Upper lobe of right lung (tissue), 1 donor: ENCODE data around the gene FOXR1. TPM values are rescaled to one million over a fixed set of nuclear protein-coding genes. Genes with fewer than 3 reads are reported as not detected.

ENCODE experiments used
- ATAC-seq: fragments of 200-7000 bp; cut with Tn5 transposase; one replicate; pipeline ENCODE4 v1.9.1; 2020; ENCODE audit warnings: mild to moderate bottlenecking, moderate library complexity
- DNase-seq: peaks from one replicate; pipeline ENCODE4 v3.0.0-alpha.2; 2020
- H3K27ac ChIP-seq: fragments of 200-600 bp; one replicate; pipeline ENCODE4 v1.8.0; 2022
- H3K27me3 ChIP-seq: fragments of 200-600 bp; one replicate; pipeline ENCODE4 v1.8.0; 2022; ENCODE audit warnings: mild to moderate bottlenecking
- H3K36me3 ChIP-seq: fragments of 200-600 bp; one replicate; pipeline ENCODE4 v1.8.0; 2022
- H3K4me1 ChIP-seq: fragments of 200-600 bp; one replicate; pipeline ENCODE4 v1.8.0; 2022
- H3K4me3 ChIP-seq: fragments of 200-600 bp; one replicate; pipeline ENCODE4 v1.8.0; 2022; ENCODE audit warnings: mild to moderate bottlenecking
- H3K9me3 ChIP-seq: fragments of 200-600 bp; one replicate; pipeline ENCODE4 v1.8.0; 2022
- intact Hi-C: fragments of 100-400 bp; cut with DNase I; formaldehyde crosslinking; loops from one replicate; pipeline ENCODE4 v1.11.0; 2022
- total RNA-seq: library from RNA; stranded (reverse); fragmentation: NEBNext Ultra II Directional; extraction: Animal tissue kit (Norgen Biotek cat#: 25700); gene quantifications from one replicate; pipeline ENCODE4 v1.2.1, GENCODE V29; 2021
- TF ChIP-seq, protein P1 (sequence below): fragments of 200-600 bp; IDR thresholded peaks from one replicate; pipeline ENCODE4 v1.8.0; 2022; ENCODE audit warnings: antibody characterized with exemption
- donor health status: DM: no; HTN: yes; CAD: no; lungs with severe emphysema.

Gene FOXR1
- total RNA-seq, 1 donor from 2014 or later: not detected

GRCh38 chr11:118924591-118925585 lies 46.7 kb upstream of the FOXR1 start:
- DNase-seq (peak; percentile 82), ATAC-seq (no peak)
- intact Hi-C loops: no loop called here
- TF ChIP-seq, protein P1, sequence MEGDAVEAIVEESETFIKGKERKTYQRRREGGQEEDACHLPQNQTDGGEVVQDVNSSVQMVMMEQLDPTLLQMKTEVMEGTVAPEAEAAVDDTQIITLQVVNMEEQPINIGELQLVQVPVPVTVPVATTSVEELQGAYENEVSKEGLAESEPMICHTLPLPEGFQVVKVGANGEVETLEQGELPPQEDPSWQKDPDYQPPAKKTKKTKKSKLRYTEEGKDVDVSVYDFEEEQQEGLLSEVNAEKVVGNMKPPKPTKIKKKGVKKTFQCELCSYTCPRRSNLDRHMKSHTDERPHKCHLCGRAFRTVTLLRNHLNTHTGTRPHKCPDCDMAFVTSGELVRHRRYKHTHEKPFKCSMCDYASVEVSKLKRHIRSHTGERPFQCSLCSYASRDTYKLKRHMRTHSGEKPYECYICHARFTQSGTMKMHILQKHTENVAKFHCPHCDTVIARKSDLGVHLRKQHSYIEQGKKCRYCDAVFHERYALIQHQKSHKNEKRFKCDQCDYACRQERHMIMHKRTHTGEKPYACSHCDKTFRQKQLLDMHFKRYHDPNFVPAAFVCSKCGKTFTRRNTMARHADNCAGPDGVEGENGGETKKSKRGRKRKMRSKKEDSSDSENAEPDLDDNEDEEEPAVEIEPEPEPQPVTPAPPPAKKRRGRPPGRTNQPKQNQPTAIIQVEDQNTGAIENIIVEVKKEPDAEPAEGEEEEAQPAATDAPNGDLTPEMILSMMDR: no peak
- Histone ChIP-seq H3K36me3 (no peaks in the 10 kb centered on the region), H3K27ac (peak overlapping the region; percentile 88), H3K9me3 (no peaks in the 10 kb centered on the region), H3K27me3 (no peaks in the 10 kb centered on the region), H3K4me3 (peak overlapping the region; percentile 95), H3K4me1 (peaks cover 47% of the 10 kb centered on the region)

- Histone ChIP-seq H3K27ac (peak overlapping the region; percentile 94), H3K9me3 (no peaks in the 10 kb centered on the region), H3K4me1 (peaks cover 25% of the 10 kb centered on the region), H3K4me3 (peak overlapping the region; percentile 87), H3K27me3 (no peaks in the 10 kb centered on the region), H3K36me3 (no peaks in the 10 kb centered on the region)
- TF ChIP-seq, protein P1: no peak
- intact Hi-C loops: loop anchor here (2.0 kb wide), 1 partner anchor 21 kb away; no protein-coding TSS in a partner anchor
- ATAC-seq (no peak), DNase-seq (no peak)
These were observed 43.9 kb upstream of the FOXR1 start for GRCh38 chr11:118927554-118928100.

- DNase-seq: peak; percentile 92
- peak; percentile 77 for ATAC-seq
- no peaks in the 10 kb centered on the region for H3K27me3 ChIP-seq
- H3K4me3 ChIP-seq: peak overlapping the region; percentile 87
- intact Hi-C loops: loop anchor here (2.0 kb wide), 1 partner anchor 21 kb away; no protein-coding TSS in a partner anchor
- TF ChIP-seq, protein P1: peak; percentile 90
- no peaks in the 10 kb centered on the region for H3K9me3 ChIP-seq
- peaks cover 18% of the 10 kb centered on the region for H3K4me1 ChIP-seq
- H3K36me3 ChIP-seq: no peaks in the 10 kb centered on the region
- peak overlapping the region; percentile 94 for H3K27ac ChIP-seq
These were observed 43.3 kb upstream of the FOXR1 start for GRCh38 chr11:118928101-118928869.

GRCh38 chr11:118928870-118929500 lies 42.6 kb upstream of the FOXR1 start:
- H3K4me1 ChIP-seq: peaks cover 11% of the 10 kb centered on the region
- H3K27me3 ChIP-seq: no peaks in the 10 kb centered on the region
- ATAC-seq (peak; percentile 31), DNase-seq (peak; percentile 80)
- intact Hi-C loops: loop anchor here (2.0 kb wide), 1 partner anchor 22 kb away; no protein-coding TSS in a partner anchor
- no peaks in the 10 kb centered on the region for H3K9me3 ChIP-seq
- peak overlapping the region; percentile 94 for H3K27ac ChIP-seq
- TF ChIP-seq, protein P1: no peak
- peak overlapping the region; percentile 87 for H3K4me3 ChIP-seq
- no peaks in the 10 kb centered on the region for H3K36me3 ChIP-seq
